ENCODE measurements around the gene RGS7. TPM values are rescaled to one million over a fixed set of nuclear protein-coding genes. Genes with fewer than 3 reads are reported as not detected.

The RGS7 gene
- total RNA-seq, 4 donors from 2014 or later, result 1.9 TPM; not detected in 3

DNA sequence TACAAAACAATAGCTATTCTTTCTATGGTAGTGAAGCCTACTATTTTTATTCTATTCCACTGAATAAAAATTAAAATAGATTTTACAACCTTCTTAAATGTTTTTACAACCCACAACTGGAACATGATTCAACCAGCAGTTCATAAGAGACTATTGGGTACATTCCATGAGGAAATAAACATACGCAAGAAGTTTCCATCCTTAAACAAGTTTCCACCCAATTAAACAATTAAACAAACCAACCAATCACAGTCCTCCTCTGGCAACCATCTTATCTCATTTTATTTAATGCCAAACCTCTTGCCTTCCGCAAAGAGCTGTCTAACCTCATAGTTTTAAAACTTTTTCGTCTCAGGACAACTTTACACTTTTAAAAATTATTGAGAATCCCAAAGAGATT is 239.0 kb downstream of the RGS7 start:
- H3K4me3 ChIP-seq, result no peak overlapping the region
- TF ChIP-seq, protein P1, sequence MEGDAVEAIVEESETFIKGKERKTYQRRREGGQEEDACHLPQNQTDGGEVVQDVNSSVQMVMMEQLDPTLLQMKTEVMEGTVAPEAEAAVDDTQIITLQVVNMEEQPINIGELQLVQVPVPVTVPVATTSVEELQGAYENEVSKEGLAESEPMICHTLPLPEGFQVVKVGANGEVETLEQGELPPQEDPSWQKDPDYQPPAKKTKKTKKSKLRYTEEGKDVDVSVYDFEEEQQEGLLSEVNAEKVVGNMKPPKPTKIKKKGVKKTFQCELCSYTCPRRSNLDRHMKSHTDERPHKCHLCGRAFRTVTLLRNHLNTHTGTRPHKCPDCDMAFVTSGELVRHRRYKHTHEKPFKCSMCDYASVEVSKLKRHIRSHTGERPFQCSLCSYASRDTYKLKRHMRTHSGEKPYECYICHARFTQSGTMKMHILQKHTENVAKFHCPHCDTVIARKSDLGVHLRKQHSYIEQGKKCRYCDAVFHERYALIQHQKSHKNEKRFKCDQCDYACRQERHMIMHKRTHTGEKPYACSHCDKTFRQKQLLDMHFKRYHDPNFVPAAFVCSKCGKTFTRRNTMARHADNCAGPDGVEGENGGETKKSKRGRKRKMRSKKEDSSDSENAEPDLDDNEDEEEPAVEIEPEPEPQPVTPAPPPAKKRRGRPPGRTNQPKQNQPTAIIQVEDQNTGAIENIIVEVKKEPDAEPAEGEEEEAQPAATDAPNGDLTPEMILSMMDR (IDR thresholded peaks at IDR 0.05), result no peak
- TF ChIP-seq POLR2A (IDR thresholded peaks at IDR 0.05), result no peak
- no peaks in the 10 kb centered on the region for H3K27me3 ChIP-seq
- H3K27ac ChIP-seq, result no peak overlapping the region
- no peak for DNase-seq
- H3K4me1 ChIP-seq, result no peaks in the 10 kb centered on the region
- no peaks in the 10 kb centered on the region for H3K9me3 ChIP-seq
- no peaks in the 10 kb centered on the region for H3K36me3 ChIP-seq

DNA sequence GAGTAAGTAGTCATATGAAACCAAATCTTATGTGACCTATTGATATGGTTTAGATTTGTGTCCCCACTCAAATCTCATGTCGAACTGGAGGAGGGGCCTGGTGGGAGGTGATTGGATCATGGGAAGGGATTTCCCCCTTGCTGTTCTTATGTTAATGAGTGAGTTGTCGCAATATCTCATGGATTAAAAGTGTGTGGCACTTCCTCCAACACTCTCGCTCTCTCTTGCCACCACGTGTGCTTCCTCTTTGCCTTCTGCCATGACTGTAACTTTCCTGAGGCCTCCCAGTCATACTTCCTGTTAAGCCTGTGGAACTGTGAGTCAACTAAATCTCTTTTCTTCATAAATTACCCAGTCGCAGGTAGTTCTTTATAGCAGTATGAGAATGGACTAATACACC is 241.2 kb downstream of the RGS7 start:
- no peaks in the 10 kb centered on the region for H3K9me3 ChIP-seq
- H3K4me1 ChIP-seq, result no peaks in the 10 kb centered on the region
- no peak for TF ChIP-seq POLR2A (IDR thresholded peaks at IDR 0.05)
- TF ChIP-seq, protein P1 (IDR thresholded peaks at IDR 0.05), result no peak
- no peak overlapping the region for H3K4me3 ChIP-seq
- no peak for DNase-seq
- no peaks in the 10 kb centered on the region for H3K36me3 ChIP-seq
- H3K27me3 ChIP-seq, result no peaks in the 10 kb centered on the region
- H3K27ac ChIP-seq, result no peak overlapping the region

DNA sequence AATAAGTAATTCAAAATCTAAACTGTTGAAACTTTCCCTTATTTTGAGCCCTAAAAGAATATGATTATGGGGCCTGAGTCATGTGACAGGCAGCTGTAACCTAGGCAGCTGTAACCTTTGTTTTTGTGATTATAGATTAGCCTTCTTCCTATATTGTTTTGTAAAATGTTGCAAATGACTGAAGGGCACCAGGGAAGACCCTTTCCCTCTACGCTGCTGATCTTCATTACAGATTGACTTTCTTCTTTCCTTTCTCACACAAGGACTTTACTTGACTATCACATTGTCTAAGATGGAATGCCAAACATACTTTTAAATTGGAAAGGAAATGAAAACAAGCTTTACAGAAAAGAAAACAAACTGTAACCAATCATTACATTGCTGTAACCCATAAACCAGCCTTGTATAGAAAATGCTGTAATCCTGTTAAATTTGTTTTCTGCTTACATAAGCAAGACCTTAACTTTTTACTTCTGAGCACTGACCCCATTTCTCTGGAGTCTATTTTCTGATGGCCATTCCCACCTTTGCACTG is 242.2 kb downstream of the RGS7 start:
- Histone ChIP-seq H3K4me3 (no peak overlapping the region), H3K4me1 (no peaks in the 10 kb centered on the region), H3K36me3 (no peaks in the 10 kb centered on the region), H3K9me3 (no peaks in the 10 kb centered on the region), H3K27ac (no peak overlapping the region), H3K27me3 (no peaks in the 10 kb centered on the region)
- TF ChIP-seq, protein P1 (IDR thresholded peaks at IDR 0.05), result no peak
- no peak for TF ChIP-seq POLR2A (IDR thresholded peaks at IDR 0.05)
- no peak for DNase-seq

DNA sequence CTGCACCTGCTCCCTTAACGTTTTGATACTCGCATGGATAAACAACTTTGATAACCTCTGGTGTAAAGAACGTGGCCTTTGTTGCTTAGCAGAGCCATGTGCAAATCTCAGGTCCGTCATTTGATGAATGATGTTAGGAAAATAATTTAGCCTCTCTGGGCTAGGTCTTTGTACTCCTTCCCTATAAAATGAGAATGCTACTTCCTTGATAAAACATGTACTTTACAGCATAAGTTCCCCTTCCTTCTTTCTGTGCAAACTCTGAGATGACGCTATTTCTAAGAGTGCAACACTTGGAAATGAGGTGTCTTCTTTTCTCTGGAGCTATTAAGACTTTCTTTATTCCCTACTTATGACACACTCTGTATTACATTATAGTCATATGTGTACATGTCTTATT is 243.4 kb downstream of the RGS7 start:
- H3K4me3 ChIP-seq, result no peak overlapping the region
- H3K36me3 ChIP-seq, result no peaks in the 10 kb centered on the region
- no peak overlapping the region for H3K27ac ChIP-seq
- no peak for TF ChIP-seq POLR2A (IDR thresholded peaks at IDR 0.05)
- TF ChIP-seq, protein P1 (IDR thresholded peaks at IDR 0.05), result no peak
- DNase-seq, result no peak
- H3K4me1 ChIP-seq, result no peaks in the 10 kb centered on the region
- no peaks in the 10 kb centered on the region for H3K27me3 ChIP-seq
- H3K9me3 ChIP-seq, result no peaks in the 10 kb centered on the region

DNA sequence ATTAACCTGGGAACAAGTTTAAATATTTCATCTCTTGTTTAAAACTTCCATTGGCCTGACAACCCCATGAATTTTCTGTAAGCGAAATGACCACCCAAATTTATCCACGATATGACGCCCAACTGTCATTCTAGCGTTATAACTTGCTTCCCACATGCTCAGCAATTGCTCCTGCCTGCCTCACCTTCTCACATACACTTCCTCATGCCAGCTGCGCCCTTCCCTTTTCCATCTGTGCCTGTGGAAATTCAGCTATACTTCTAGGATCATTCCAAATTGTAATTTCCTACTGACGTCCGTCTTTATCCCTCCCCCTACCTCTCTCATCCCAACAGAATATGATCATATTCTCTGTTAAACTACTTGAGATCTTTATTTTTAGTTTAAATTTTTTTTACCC is 248.0 kb downstream of the RGS7 start:
- Histone ChIP-seq H3K27me3 (no peaks in the 10 kb centered on the region), H3K27ac (no peak overlapping the region), H3K4me1 (no peaks in the 10 kb centered on the region), H3K36me3 (no peaks in the 10 kb centered on the region), H3K4me3 (no peak overlapping the region), H3K9me3 (no peaks in the 10 kb centered on the region)
- DNase-seq, result no peak
- TF ChIP-seq, protein P1 (IDR thresholded peaks at IDR 0.05), result no peak
- TF ChIP-seq POLR2A (IDR thresholded peaks at IDR 0.05), result no peak

DNA sequence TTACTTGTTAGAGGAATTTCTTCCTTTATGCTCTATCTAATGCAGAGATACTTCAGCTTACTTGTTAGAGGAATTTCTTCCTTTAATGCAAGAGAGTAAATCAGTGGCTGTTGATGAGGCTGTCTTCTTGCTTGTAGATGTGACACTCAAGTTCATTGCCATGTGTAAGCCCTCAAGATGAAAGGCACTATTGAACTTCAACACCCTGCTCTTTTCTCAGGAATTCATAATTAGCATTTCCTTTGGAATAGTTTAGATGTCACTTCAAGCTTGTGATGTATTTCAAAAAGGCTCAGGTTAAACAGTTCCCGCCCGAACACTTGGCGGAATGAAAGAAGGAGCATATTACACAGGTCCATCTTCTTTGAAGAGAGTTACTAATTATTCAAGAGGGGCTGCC is 251.9 kb downstream of the RGS7 start:
- Histone ChIP-seq H3K4me3 (no peak overlapping the region), H3K4me1 (no peaks in the 10 kb centered on the region), H3K36me3 (no peaks in the 10 kb centered on the region), H3K27ac (no peak overlapping the region), H3K27me3 (no peaks in the 10 kb centered on the region), H3K9me3 (no peaks in the 10 kb centered on the region)
- no peak for TF ChIP-seq POLR2A (IDR thresholded peaks at IDR 0.05)
- TF ChIP-seq, protein P1 (IDR thresholded peaks at IDR 0.05), result no peak
- DNase-seq, result no peak

Data from Peyer's patch (tissue), 4 donors.